M059J (cell line): Measurements from ENCODE around the gene CLDN17. TPM values are rescaled to one million over a fixed set of nuclear protein-coding genes. Genes with fewer than 3 reads are reported as not detected.

Source experiments
- DNase-seq: peaks from one replicate; pipeline ENCODE4 v3.0.0-alpha.2; 2012; ENCODE audit warnings: low read depth
- total RNA-seq: library from RNA; depleted of rRNA; stranded (reverse); fragments of >200 nt; shearing (Covaris generic); gene quantifications from 2 replicates; pipeline ENCODE4 v1.2.3, GENCODE V29; 2014; rRNA removed

Gene CLDN17
- total RNA-seq, 1 experiment from 2014 or later = not detected

DNA sequence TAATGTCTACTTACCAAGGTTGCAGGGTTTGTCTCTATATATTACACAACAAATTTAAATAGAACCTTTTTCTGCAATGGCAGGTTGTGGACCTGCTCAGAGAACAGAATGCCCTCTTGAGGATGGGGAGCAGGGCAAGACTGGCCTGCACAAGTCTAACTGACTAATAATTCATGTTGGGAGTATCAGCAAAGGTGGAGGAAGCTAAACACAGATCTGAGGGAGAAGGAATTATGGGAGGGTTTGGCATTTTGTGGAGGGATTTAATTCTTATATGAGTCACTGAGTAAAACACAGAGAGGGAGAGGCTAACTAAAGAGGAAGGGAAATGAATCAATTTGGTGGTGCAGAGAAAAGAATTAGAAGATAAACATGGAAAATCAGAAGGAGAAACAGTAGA, 40.0 kb downstream of the CLDN17 start:
- no peak for DNase-seq

DNA sequence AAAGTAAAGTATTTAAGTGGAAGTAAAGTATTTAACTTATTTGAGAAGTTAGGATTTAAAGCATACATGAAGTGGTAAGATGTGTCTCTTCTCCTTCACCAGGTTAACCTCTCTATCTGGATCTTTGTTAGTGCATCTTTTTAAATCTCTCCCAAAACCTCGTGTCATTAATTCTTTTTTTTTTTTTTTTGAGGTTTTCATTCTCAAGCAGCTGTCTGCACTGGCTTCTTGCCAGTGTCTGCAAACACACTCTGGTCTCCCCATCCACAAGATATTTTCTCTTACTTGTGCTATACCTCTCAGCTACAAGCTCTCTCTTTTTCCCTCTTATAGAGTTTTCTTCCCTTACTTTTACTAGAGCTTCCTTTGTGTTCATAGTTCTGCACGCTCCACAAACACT, 49.0 kb downstream of the CLDN17 start:
- DNase-seq = no peak

DNA sequence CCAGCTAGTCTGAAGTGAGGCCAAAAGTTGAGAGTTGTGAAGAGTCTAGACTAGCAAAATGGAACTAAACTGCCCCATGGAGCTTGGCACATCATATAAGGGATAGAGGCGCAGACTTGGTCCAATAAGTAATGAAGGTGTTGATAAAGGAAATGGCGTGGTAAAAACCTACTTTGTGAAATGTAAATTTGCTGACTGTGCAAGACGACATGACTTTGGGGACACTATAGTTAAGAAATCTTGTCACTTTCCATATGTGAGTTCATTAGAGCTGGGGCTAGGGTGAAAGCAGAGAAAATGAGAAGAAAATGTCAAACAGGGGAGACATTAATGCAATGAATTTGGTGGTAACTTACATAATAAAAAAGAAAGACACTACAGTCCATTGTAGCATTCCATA, 50.1 kb downstream of the CLDN17 start:
- DNase-seq = no peak

Other genes starting within 250 kb of the CLDN17 start
- gene GRIK1, start 226.8 kb downstream of the CLDN17 start, total RNA-seq = not detected in 2 replicates
- gene CLDN8, start 49.3 kb upstream of the CLDN17 start, total RNA-seq = not detected in 2 replicates
- gene KRTAP24-1, start 116.1 kb upstream of the CLDN17 start, total RNA-seq = not detected in 2 replicates
- not detected in 2 replicates for gene KRTAP25-1, start 122.7 kb upstream of the CLDN17 start, total RNA-seq
- not detected in 2 replicates for gene KRTAP26-1, start 153.5 kb upstream of the CLDN17 start, total RNA-seq
- gene KRTAP27-1, start 170.9 kb upstream of the CLDN17 start, total RNA-seq = not detected in 2 replicates
- not detected in 2 replicates for gene KRTAP23-1, start 181.8 kb upstream of the CLDN17 start, total RNA-seq
- not detected in 2 replicates for gene KRTAP13-2, start 205.5 kb upstream of the CLDN17 start, total RNA-seq
- gene KRTAP13-1, start 229.2 kb upstream of the CLDN17 start, total RNA-seq = not detected in 2 replicates